ENCODE measurements around the gene STRC. TPM values are rescaled to one million over a fixed set of nuclear protein-coding genes. Genes with fewer than 3 reads are reported as not detected.
"Not testable (repeated sequence)": the region's sequence is repeated elsewhere in the genome, so short reads cannot be mapped to it uniquely, and the experiment has no call there.

The STRC gene
- total RNA-seq, 1 donor from 2014 or later = 0.81 TPM

GRCh38 chr15:43562753-43563152, 55.8 kb downstream of the STRC start:
- H3K27ac Mint-ChIP-seq; H3K4me3 Mint-ChIP-seq (ENCODE audit: low read depth); DNase-seq (ENCODE audit: low spot score, unreplicated experiment); H3K9me3 Mint-ChIP-seq (ENCODE audit: low read depth); H3K27me3 Mint-ChIP-seq; H3K36me3 Mint-ChIP-seq (ENCODE audit: insufficient read depth); H3K4me1 Mint-ChIP-seq (ENCODE audit: low read depth): not testable (repeated sequence)

GRCh38 chr15:43552986-43553385, 65.6 kb downstream of the STRC start:
- no peak for DNase-seq (ENCODE audit: low spot score, unreplicated experiment)
- no peak for TF ChIP-seq CTCF (IDR thresholded peaks at IDR 0.05; ENCODE audit: unreplicated experiment)
- Mint-ChIP-seq H3K27ac (no peak overlapping the region), H3K4me1 (ENCODE audit: low read depth) (no peaks in the 10 kb centered on the region), H3K9me3 (ENCODE audit: low read depth) (no peaks in the 10 kb centered on the region), H3K36me3 (ENCODE audit: insufficient read depth) (peaks cover 7% of the 10 kb centered on the region), H3K27me3 (no peaks in the 10 kb centered on the region), H3K4me3 (ENCODE audit: low read depth) (no peak overlapping the region)

GRCh38 chr15:43552256-43552655, 66.3 kb downstream of the STRC start:
- no peak overlapping the region for H3K4me3 Mint-ChIP-seq (ENCODE audit: low read depth)
- H3K9me3 Mint-ChIP-seq (ENCODE audit: low read depth) = peaks cover 4% of the 10 kb centered on the region
- H3K36me3 Mint-ChIP-seq (ENCODE audit: insufficient read depth) = peaks cover 12% of the 10 kb centered on the region
- DNase-seq (ENCODE audit: low spot score, unreplicated experiment) = no peak
- TF ChIP-seq CTCF (IDR thresholded peaks at IDR 0.05; ENCODE audit: unreplicated experiment) = no peak
- H3K4me1 Mint-ChIP-seq (ENCODE audit: low read depth) = no peaks in the 10 kb centered on the region
- H3K27me3 Mint-ChIP-seq = no peaks in the 10 kb centered on the region
- H3K27ac Mint-ChIP-seq = no peak overlapping the region

GRCh38 chr15:43550527-43551363, 67.9 kb downstream of the STRC start:
- TF ChIP-seq CTCF (IDR thresholded peaks at IDR 0.05; ENCODE audit: unreplicated experiment) = no peak

More at GRCh38 chr15:43550527-43551363, 67.9 kb downstream of the STRC start:
- Mint-ChIP-seq H3K27me3 (no peaks in the 10 kb centered on the region), H3K4me1 (ENCODE audit: low read depth) (no peaks in the 10 kb centered on the region), H3K9me3 (ENCODE audit: low read depth) (peaks cover 8% of the 10 kb centered on the region), H3K27ac (no peak overlapping the region), H3K4me3 (ENCODE audit: low read depth) (no peak overlapping the region), H3K36me3 (ENCODE audit: insufficient read depth) (peaks cover 16% of the 10 kb centered on the region)
- no peak for DNase-seq (ENCODE audit: low spot score, unreplicated experiment)

Other genes with a start within 250 kb of the STRC start
- 71.2 and 73.8 TPM in 2 replicates for gene ZSCAN29, start 247.8 kb downstream of the STRC start, total RNA-seq
- gene TUBGCP4, start 247.7 kb downstream of the STRC start, total RNA-seq = 39.0 and 41.9 TPM in 2 replicates
- 121 and 138 TPM in 2 replicates for gene TP53BP1, start 125.6 kb downstream of the STRC start, total RNA-seq
- 4.7 and 5.2 TPM in 2 replicates for gene MAP1A, start 101.2 kb downstream of the STRC start, total RNA-seq
- gene PPIP5K1, start 28.6 kb downstream of the STRC start, total RNA-seq = 52.1 and 53.7 TPM in 2 replicates
- gene CKMT1B, start 24.8 kb downstream of the STRC start, total RNA-seq = 1.8 and 3.3 TPM in 2 replicates
- gene CATSPER2, start 30.0 kb upstream of the STRC start, total RNA-seq = 7.7 and 10.7 TPM in 2 replicates
- gene CKMT1A, start 75.1 kb upstream of the STRC start, total RNA-seq = 4.0 TPM in 2 replicates
- 520 and 525 TPM in 2 replicates for gene PDIA3, start 127.6 kb upstream of the STRC start, total RNA-seq
- gene ELL3, start 158.2 kb upstream of the STRC start, total RNA-seq = 2.1 and 3.8 TPM in 2 replicates
- 597 and 612 TPM in 2 replicates for gene SERF2, start 173.5 kb upstream of the STRC start, total RNA-seq
- gene SERINC4, start 181.4 kb upstream of the STRC start, total RNA-seq = 0.33 and 0.36 TPM in 2 replicates
- gene HYPK, start 181.8 kb upstream of the STRC start, total RNA-seq = 14.6 and 20.0 TPM in 2 replicates
- 37.9 and 38.2 TPM in 2 replicates for gene MFAP1, start 205.9 kb upstream of the STRC start, total RNA-seq
- 11.2 and 11.3 TPM in 2 replicates for gene WDR76, start 208.2 kb upstream of the STRC start, total RNA-seq